GM20431 (cell line): ENCODE results near the gene GAS1.

Source experiments
- in situ Hi-C: fragments of 300-500 bp; cut with MseI, MboI; formaldehyde crosslinking; loops from one replicate; pipeline ENCODE4 v1.15.0; 2020; ENCODE audit warnings: low sequenced_read_pairs; ENCODE audit not compliant: unreplicated experiment

GAS1 gene

GRCh38 chr9:86939321-86939720 lies 8.0 kb downstream of the GAS1 start:
- in situ Hi-C loops: no loop called here

GRCh38 chr9:86938780-86939179 lies 8.5 kb downstream of the GAS1 start:
- in situ Hi-C loops: no loop called here

DNA sequence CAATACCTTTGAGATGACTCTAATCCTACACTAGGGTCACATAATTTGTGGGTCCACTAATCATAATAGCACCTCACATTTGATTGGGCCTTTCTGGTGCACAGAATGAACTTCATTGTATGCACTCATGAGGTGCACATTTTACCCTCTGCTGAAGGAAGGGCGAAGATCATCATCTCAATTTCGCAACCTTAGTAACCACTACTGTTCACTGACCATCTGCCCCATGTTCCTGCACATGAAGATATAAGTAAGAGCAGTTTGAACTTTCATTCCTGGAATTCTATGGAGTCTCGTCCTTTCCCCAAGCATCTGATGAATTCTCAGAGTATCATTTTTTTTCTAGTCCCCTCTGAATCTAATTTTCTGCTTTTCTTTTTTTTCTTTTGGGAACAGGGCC lies 21.2 kb downstream of the GAS1 start:
- in situ Hi-C loops: no loop called here

- in situ Hi-C loops: no loop called here
Observed at GRCh38 chr9:86925686-86926085, 21.6 kb downstream of the GAS1 start.

- in situ Hi-C loops: no loop called here
Observed at GRCh38 chr9:86924206-86924605, 23.1 kb downstream of the GAS1 start.

DNA sequence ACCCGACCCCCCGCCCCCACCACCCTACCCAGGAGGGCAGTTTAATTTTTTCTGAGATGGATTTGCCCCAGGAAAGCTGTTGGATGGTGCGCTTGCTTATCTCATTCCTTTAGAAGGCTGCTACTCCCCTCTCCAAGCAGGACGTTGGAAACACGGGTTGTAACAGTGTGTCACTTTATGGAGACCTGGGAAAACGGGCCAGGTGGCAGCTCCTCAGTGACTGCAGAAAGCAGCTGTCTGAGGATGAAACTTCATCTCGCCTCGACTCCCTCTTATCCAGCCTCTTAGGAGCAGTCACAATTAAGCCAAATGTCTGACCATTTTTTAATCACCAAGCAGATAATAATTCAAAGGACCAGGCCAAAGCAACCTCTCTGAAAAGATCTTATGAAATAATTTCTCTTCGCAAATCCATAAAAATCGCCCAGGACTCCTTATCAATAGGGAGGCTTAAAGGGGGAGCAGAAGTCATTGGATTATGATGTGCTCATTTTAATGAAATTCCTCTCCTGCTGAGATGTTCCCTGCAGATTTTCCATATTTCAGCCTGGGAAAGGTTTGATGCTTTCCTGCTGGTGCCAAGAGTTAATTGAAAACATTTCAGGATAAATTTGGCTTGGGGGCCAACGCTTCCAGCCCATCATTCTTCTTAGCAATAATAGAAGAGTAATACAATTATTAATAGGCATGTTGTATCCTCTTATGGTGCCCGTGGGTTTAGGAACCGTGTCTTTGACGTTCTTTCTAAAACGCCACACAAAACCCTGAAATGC lies 26.0 kb downstream of the GAS1 start:
- in situ Hi-C loops: no loop called here

DNA sequence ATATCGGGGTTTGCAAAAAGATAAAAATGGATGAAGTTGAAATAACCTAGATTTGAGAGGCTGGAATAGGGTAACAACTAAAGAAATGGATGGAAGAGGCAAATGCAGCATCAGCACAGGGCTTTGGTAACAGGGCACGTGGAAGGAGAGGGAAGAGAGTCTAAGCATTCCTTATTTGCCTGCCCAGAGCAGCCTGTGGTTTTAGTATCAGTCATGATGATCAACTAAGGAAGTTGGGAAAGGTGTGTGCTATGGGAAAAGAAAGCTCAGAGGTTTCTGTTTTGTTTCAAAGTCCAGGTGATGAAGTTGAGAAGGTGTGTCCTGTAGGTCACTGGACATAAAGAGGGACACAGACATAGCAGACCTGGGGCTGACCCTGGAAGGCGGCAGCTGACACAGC lies 28.8 kb downstream of the GAS1 start:
- in situ Hi-C loops: no loop called here

DNA sequence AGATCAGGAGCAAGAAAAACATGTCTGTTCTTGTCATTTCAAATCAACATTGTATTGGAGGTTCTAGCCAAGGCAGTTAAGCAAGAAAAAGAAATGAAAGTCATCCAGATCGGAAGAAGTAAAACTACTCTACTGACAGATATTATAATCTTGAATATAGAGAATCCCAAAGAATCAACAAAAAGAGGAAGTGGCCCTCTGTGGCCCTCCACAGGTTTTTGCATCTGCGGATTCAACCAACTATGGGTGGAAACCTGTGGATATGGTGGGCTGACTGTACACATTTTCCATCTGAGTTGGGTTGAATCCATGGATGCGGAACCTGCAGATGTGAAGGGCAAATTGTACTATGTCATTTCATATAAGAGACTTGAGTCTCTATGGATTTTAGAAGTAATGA lies 35.1 kb downstream of the GAS1 start:
- in situ Hi-C loops: no loop called here

DNA sequence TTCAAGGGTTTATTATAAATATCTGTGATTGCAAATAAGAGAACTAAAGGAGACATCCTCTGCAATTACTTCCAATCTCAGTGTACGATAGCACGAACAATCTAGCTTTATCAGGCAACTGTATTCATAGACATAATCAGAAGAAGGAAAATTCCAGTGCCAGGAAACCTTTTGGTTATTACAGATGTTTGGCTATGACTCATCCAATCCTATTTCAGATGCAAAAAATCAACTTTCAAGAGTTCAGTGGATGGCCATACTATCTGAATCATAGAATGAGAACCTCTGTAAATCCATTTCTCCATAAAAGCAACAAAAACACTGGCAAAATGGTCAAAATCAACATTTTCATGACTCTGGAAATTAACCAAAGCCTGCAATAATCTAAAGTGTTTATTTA lies 37.9 kb downstream of the GAS1 start:
- in situ Hi-C loops: no loop called here

DNA sequence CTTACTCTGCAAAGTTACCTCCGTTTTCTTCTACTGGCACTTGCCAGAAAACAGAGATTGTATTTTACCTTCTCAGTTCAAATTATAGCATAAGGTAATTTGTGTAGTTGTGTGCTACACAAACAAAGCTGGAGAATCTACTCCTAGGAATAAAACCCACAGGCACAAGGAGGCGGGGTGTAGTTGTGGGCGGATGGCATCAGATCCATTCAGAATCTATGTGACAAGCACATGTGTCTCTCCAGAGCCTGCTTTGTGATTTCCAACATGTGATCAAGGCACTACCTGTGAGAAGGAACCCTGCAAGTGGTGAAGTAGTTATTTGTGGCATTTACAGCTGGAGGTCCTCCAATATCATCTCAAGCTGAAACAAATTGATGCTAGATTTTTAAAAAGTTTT lies 39.0 kb downstream of the GAS1 start:
- in situ Hi-C loops: no loop called here

DNA sequence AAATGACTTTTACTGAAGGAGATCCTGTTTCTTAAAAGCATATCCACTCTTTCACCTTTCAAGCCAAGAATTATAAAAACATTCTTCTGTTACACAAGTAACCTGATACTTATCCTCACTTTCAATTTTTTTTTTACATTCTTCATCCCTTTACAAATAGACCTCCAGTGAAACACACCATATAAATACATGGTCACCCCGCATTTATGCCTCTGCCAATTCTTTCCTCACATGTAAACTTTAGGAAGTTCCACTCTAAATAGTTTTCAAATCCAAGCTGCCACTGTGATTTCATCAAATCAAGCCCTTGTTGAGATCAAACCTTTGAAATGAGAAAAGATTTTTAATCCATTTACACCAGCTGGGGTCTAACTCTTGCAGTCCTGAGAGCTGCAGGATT lies 40.0 kb downstream of the GAS1 start:
- in situ Hi-C loops: no loop called here

GRCh38 chr9:86903734-86904085 lies 43.6 kb downstream of the GAS1 start:
- in situ Hi-C loops: no loop called here

- in situ Hi-C loops: no loop called here
Observed at GRCh38 chr9:86902991-86903733, 44.1 kb downstream of the GAS1 start.

DNA sequence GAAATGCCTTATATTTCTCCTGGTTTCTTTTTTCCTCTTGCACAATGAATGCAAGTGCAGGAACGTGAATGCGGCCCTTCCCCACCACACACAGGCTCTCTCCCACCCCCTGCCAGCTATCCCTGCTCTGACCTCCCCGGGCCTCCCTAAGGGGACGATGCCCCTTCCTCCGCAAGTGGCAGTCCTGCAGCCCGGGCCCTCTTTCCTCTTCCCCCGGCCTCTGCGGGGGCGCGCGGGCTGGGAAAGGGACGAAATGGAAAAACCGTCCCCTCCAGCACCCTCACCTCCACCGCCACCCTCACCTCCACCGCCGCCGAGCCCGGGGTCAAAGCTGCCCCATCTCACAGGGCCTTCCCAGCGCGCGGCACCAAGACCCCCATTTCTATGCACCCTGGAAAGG lies 44.7 kb downstream of the GAS1 start:
- in situ Hi-C loops: no loop called here

DNA sequence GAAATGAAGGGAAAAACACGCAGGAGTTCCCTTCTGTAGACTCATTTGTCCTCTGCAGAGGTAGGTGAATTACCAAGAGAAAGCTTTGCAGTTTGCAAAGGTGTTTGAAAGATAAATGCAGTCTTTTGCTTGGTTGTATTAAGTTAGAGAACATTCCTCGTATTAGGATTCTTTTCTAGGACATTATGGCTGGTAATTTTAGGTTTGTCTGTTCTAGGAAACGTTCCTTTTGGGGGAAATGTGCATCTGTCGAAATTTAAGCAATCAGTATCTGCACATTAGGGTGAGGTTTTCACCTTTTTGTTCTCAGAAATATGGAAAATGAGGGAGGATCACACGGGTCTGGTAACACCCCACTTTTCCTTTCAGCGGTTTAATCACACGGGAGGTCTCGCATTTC lies 45.1 kb downstream of the GAS1 start:
- in situ Hi-C loops: no loop called here

GRCh38 chr9:86901511-86901910 lies 45.8 kb downstream of the GAS1 start:
- in situ Hi-C loops: no loop called here
